NB4 (cell line): Measurements from ENCODE around the gene GLRA2.

Experiments
- CTCF ChIP-seq: IDR thresholded peaks from one replicate; pipeline ENCODE4 v1.5.1; 2012; ENCODE audit warnings: low read depth, low read length
- MAX ChIP-seq: IDR thresholded peaks from 2 replicates; pipeline ENCODE4 v1.6.1; 2011; ENCODE audit warnings: low read depth, low read length
- POLR2A ChIP-seq: IDR thresholded peaks from 2 replicates; pipeline ENCODE4 v1.6.1; 2011; ENCODE audit warnings: mild to moderate bottlenecking; ENCODE audit not compliant: insufficient read length; ENCODE audit errors: extremely low read depth

DNA sequence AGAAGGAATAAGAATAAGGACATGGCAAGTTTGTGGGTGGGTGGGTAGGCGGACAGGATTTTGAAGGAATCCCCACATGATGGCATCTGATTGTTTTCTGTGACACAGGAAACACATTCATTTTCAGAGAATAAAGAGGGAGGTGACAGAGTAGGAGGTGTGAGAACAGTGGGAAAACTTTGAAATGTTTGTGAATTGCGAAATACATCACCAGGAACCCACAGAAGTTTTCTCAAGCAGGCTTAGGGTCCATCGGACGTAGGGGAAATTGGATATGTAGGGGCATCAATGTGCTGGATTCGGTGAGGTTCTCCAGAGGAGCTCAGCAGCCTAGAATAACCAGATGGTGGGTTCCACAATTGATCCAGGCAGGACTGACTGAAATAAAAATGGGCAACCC, 171.6 kb downstream of the GLRA2 start:
- TF ChIP-seq CTCF (no peak), POLR2A (no peak), MAX (no peak)
